ENCODE data around the gene GON4L. TPM values are rescaled to one million over a fixed set of nuclear protein-coding genes. Genes with fewer than 3 reads are reported as not detected.
A peak's percentile ranks its signal among the peaks of the same experiment; 100 is the strongest.

The GON4L gene
- total RNA-seq, 2 donors from 2014 or later: 14.9 to 22.4 TPM

DNA sequence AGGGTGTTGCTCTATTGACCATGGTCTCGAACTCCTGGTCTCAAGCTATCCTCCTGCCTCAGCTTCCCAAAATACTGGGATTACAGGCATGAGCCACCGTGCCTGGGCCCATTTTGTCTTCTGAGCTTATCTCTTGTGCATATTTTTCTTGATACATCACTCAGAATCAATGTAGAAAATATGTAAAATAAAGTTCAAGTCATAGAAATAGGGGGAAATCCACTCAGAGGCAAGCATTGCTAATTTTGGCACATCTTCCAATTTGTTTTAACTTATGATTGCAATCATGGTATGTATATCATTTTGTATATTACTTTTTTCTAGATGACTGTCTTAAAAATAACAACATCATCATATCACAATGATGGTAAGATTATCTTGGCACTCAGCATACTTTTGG is 32.6 kb upstream of the GON4L start:
- Histone ChIP-seq H3K4me3 (no peak overlapping the region), H3K36me3 (peaks cover 7% of the 10 kb centered on the region), H3K4me1 (peaks cover 0 to 20% of the 10 kb centered on the region in 2 donors), H3K9me3 (no peaks in the 10 kb centered on the region), H3K27me3 (no peaks in the 10 kb centered on the region), H3K27ac (peak overlapping the region in 1 of 2 donors; percentile 25)
- no peak for DNase-seq (ENCODE audit: low spot score)
- TF ChIP-seq CTCF (IDR thresholded peaks at IDR 0.05): no peak

GRCh38 chr1:155888481-155888880 is 31.5 kb upstream of the GON4L start:
- no peaks in the 10 kb centered on the region for H3K9me3 ChIP-seq
- peaks cover 7% of the 10 kb centered on the region for H3K36me3 ChIP-seq
- H3K27me3 ChIP-seq: no peaks in the 10 kb centered on the region
- H3K4me3 ChIP-seq: no peak overlapping the region
- no peak for DNase-seq (ENCODE audit: low spot score)
- H3K27ac ChIP-seq: no peak overlapping the region
- no peak for TF ChIP-seq CTCF (IDR thresholded peaks at IDR 0.05)
- H3K4me1 ChIP-seq: peaks cover 0 to 12% of the 10 kb centered on the region in 2 donors

GRCh38 chr1:155884982-155885381 is 28.0 kb upstream of the GON4L start:
- no peaks in the 10 kb centered on the region for H3K9me3 ChIP-seq
- H3K4me1 ChIP-seq: no peaks in the 10 kb centered on the region
- H3K27me3 ChIP-seq: no peaks in the 10 kb centered on the region
- no peak for TF ChIP-seq CTCF (IDR thresholded peaks at IDR 0.05)
- no peak overlapping the region for H3K27ac ChIP-seq
- DNase-seq (ENCODE audit: low spot score): no peak
- no peak overlapping the region for H3K4me3 ChIP-seq
- peaks cover 21% of the 10 kb centered on the region for H3K36me3 ChIP-seq

DNA sequence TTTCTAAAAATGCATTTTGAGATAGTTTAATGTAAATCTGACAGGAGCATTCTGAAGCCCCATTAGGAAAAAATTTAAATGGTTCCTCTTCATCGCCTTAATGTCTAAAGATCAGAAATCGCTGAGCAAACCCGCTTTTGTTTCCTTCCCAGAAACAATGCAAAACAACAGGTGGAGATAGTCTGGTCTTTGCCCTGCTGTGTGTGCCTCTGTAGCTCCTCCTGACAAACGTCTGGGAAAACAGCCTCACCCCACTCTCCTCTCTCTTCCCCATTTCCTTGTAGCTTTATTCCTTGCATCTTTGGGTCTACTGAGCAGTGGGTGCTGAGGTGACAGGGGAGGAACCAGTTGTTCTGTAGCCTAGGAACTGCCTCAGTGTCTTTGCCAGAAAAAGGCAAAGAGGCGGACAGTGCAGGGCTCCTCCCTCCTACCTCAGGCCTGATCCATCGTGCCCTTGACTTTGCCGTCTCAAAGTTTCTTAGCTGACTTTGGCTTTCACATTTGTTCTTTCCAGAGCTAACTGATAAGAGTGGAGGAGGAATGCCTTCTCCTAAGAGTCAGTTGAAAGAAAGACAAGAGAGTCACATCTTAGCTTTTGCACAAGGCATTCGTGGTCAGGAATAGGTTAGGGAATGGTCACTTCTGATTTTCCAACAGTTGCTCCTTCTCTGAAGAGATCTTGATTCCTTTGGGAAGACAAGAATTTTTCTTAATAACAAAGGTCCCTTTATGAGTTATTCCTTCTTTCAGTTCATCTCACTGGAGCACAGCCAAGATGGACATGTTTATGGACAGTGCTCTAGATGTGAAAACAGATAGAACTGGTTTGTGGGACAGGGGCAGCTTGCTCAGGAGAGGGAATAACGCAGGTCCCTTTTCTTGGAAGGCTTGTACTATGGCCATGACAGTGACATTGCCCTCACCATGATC is 27.3 kb upstream of the GON4L start:
- H3K27me3 ChIP-seq: no peaks in the 10 kb centered on the region
- peaks cover 21% of the 10 kb centered on the region for H3K36me3 ChIP-seq
- TF ChIP-seq CTCF (IDR thresholded peaks at IDR 0.05): no peak
- no peaks in the 10 kb centered on the region for H3K4me1 ChIP-seq
- no peaks in the 10 kb centered on the region for H3K9me3 ChIP-seq
- no peak overlapping the region for H3K27ac ChIP-seq
- no peak overlapping the region for H3K4me3 ChIP-seq
- DNase-seq (ENCODE audit: low spot score): no peak

DNA sequence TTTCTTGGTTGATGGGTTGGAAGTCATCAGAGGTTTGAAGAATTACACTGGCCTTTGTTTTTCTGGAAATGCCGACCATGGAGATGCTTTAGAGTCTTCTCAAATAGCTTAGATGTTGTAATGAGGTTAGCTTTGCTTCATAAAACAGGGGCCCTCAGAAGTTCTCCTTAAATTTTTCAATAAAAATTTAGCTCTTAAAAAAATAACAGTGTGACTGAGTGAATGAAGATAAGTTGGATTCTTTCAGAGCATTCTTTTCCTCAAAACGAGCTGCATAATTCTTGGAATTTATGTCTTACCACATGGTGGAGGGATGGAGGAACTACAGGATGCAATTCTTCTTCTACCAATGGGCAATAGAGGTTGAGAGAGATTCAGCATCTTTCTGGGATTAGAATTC is 25.8 kb upstream of the GON4L start:
- Histone ChIP-seq H3K27ac (no peak overlapping the region), H3K36me3 (peaks cover 21% of the 10 kb centered on the region), H3K9me3 (no peaks in the 10 kb centered on the region), H3K4me1 (no peaks in the 10 kb centered on the region), H3K27me3 (no peaks in the 10 kb centered on the region), H3K4me3 (no peak overlapping the region)
- TF ChIP-seq CTCF (IDR thresholded peaks at IDR 0.05): no peak
- DNase-seq (ENCODE audit: low spot score): no peak
